Stimulated activated CD8-positive, alpha-beta memory T cell treated with anti-CD3 and anti-CD28 coated beads, Interleukin-7, amount 100 ng/mL, for 48 hours (primary cell): ENCODE results near the gene GPR37.

Experiments used
- DNase-seq, 2 donors: peaks; one replicate each; pipeline ENCODE4 v3.0.0-alpha.2; 2020; ENCODE audit warnings: low read depth in 1 of 2; ENCODE audit errors: extremely low read depth in 1 of 2

GPR37 gene

DNA sequence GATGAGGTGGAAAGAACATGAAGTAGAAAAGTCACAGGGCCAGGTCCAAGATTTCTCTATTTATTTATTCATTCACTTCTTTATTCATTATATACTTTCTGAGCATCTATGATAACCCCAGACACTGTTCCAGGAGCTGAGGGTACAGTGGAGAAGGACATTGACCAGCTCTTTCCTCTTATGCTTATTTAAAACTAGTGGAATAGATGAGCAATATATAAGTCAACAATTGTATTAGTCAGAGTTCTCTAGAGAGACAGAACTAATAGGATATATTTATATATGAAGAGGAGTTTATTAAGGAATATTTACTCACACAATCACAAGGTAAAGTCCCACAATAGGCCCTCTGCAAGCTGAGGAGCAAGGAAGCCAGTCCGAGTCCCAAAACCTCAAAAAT is 15.0 kb upstream of the GPR37 start:
- DNase-seq = no peak

DNA sequence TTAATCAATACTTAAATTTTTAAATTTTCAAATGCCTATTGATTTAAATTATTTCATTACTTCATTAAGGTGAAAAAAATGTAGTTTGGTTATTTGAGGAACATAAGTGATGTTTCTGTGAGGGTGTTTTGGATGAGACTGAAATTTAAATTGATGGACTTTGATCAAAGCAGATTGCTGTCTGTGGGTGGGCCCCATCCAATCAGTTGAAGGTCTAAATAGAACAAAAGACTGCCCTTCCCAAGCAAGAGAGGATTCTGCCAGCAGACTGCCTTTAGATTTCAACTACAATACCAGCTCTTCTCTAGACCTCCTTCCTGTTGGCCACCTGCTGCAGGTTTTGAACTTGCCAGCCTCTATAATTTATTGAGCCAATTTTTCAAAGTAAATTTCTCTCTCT is 14.5 kb upstream of the GPR37 start:
- no peak for DNase-seq

DNA sequence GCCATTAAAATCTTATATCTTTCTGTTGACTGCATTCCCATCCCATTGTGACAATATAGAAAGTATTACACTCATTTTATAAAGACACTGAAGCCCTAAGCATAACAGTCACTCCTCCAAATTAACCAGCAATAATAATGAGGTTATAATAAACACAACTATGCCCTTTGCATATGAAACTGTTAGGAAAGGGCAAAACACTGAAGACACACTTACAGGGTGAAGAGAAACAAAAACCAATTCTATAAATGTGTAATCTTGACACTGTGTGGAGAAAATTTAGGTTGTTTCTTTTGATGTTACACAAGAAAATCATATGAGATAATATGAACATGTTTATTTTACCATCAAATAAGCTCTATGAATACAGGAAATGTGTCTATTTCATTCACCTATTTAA is 14.0 kb upstream of the GPR37 start:
- no peak for DNase-seq

DNA sequence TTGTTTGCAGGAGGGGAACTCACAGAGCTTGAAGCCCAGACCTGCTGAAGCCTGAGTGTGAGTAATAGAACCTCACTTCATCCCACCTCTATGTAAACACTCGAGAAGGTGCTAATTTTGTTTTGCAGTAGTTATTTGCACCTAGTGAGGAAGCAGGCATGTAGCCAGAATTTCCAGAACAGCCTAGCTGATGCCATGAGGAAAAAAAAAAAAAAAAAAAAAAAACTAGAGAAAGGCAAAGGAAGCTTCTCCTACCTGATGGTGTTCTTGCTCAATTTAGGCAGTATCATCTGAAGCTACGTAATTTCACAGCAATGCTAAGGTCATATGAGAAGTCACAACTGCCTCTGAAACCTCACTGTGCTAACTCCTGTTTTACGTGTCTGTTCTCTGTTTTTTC is 13.6 kb upstream of the GPR37 start:
- no peak for DNase-seq

DNA sequence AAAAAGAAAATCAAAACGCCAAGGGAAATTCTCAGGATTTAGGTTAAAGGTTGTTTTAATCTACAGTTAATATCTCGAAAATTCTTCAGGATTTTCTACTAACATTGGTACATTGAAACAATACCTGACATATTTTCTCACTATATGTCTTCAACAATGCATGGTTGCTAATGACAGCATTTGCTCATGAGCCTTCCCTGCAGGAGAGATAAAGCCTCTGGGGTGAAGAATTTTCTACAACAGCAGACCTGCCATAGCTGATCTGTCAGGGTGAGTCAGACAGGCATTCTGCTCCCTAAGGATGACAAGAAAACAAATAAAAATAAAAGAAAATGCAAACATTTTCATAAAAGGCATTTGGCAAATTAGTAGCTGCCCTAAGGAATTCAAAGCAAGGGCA is 11.7 kb upstream of the GPR37 start:
- DNase-seq = no peak

DNA sequence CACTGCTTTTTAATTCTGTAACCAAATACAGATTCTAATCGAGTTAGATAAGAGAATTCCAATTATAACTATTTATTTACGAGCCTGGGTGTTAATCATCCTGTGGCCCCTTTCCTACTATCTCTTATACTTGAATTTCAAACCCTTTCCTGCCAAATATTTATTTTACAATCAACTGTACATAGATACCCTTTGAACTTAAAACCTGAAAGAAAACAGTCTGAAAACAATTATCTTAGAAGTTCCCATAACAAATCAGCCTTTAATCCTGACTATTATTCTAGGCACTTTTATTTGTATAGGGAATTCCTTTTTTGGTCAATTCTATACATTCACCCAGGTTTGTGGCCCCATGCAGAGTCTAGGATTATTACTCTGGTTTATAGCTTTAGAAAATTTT is 10.6 kb upstream of the GPR37 start:
- no peak for DNase-seq

DNA sequence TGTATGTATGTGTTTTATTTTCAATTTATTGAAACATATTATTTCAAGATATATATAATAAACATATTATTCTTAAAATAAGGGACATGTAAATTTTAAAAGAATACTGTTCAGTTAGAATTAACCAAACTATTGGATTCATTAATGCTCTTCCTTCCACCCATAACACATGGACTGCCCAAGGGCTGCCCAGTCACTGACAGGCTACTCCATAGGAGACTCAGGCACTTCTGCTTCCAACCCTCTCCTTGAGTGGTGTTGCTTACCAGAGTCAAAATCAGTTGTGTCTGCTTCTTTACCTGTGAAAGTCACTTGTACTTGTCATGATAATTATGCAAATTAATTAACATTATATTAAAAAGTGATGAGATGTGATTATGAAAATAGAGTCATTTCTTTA is 9.8 kb upstream of the GPR37 start:
- DNase-seq = no peak

DNA sequence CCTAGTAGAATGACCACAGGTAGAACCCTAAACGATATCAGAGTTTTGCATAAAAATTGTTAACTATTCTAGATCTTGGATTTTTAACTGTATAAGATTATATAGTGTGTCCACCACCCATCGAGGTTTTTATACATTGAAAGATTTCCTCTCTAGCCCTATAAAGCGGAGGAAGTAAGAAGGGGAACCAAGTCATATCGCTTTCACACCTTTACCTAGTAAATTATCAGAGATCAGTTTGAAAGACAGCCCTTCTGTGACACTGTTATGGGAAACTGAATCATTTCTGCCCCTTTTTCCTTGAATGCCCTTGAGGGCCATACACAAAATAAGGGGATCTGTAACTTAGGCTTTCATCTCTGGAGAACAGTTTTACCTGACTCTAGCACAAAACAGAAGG is 8.3 kb upstream of the GPR37 start:
- no peak for DNase-seq

DNA sequence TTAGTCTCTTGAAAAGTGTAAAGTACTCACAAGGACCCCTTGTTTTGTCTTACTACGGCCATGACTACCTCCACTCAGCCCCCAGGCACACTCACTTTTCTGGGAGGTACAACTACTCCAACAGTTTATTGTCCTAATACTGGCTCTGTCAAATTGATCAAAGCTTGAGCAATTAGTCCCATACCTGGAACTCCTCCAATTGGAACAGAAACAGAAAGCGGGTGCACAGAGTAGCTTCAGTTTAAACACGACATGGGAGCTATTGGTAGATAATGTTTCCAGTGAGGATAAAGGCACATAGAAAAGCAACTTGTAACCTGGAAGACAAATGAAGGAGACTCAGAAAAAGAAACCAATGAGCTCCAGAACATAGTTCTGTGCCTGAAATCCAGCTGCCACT is 7.7 kb upstream of the GPR37 start:
- no peak for DNase-seq

DNA sequence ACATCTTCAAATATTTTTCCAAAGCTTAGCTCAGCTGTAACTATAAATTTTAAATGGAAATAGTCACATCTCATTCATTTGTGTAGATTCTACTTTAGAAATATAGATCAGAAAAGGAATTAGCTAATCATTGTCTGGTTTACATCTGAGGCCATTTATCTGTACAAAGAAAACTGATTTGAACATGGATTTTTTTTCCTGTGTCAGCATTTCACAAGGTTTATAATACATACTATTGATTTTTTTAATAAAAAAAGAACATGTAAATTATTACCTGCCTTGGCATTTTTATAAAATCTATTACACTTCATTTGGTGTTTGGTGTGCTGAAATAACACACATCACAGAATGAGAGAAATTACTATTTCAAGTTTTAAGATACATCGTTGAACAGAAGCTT is 3.5 kb upstream of the GPR37 start:
- DNase-seq = no peak

DNA sequence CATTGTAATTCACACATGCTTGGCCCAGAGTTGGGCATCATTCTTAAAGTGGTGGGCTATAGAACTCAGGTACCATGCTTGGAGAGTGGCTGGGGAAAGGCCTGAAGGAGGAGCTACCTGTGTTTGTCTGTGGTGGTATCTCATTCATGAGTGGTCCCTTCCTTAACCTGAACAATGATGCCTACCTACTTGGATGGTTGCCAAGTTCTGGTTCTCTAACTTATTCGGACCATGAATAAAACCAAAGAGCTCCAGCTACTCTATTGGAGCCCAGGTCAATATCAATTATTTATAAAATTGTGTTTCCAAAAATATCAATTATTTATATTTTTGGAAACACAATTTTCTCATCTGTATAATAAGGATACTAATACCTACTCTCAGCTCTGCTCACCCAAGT is 2.9 kb upstream of the GPR37 start:
- DNase-seq = no peak

DNA sequence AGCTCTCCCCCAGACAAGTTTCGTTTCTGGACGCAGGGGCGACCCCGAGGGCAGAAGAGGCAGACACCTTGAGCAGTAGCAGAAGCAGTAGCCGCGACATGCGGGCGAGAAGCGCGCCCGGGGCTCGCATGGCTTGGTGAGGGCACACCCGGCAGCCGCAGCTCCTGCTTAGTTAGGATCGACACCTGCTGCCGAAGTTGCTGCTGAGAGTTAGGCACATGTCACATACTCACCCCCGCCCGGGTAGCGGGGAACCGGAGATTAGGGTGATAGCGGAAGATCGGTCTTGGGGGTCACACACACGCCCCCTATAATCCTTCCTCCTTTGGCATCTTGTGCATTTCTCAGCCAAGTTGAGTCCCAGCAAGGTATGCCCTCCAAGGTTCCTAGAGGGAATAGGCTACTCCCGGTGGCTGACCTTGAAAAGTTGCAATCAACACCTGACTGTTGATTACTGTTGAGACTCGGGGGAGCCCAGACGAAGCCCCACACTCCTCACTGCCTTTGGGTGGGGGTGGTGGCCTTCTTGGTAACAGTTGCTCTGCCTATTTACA is 668 bp downstream of the GPR37 start:
- no peak for DNase-seq

DNA sequence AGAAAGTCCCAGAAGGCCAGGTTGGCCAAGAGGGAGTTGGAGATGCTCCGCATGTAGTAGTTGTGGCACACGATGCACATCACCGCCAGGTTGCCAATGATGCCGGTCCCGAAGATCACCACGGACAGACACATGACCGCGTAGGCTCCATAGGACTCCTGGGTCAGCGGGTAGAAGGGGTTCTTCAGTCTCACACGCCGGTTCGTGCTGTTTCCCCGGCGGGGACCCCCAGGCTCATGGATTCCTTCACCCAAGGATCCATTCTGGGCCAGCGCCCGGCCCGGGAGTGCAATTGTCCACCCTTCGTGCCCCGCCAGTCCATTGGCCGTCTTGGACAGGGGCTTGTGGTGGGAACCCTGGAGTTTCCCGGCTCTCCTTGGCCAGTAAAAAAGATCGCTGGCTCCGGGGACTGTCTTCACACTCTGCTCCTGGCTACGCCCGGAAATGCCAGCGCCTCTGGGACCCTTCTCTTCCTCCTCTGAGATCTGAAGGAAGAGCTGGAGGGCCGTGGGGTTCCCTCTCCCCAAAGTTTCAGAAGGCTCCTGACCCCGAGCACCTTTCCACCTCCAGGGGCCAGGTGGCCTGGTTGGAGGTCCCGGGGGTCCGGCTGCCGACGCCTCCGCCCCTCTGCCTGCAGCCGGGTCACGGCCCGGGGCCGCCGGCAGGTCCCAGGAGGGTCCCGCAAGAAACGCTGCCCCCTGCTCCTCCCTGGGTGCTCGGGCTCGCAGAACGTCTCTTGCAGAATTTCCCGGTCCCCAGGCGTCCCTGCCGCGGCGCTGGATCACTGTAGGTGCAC is 1.3 kb downstream of the GPR37 start:
- no peak for DNase-seq

DNA sequence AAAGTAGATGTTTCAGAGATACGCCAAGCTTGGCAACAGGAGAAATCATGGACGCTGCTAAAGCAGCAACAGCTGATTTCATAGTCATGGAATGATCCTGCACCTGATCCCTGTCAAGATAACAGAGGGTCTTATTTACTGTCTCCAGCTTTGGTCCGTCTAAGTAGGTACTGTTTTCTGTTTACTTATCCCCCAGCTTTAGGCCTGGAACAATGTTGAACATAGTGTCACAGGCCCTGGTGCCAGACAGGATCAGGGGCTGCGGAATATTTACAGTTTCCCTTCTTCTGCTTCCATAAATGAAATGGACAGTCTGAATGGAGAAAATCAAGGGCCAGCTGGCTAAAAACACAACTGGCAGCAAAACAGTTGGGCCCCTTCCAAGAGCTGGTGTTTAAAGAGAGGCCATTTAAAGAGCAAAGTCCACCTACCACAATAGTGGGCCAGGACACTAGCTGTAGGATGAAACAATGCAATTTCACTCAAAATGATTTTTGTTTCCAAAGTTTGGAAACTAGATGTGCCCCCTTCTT is 2.9 kb downstream of the GPR37 start:
- no peak for DNase-seq

DNA sequence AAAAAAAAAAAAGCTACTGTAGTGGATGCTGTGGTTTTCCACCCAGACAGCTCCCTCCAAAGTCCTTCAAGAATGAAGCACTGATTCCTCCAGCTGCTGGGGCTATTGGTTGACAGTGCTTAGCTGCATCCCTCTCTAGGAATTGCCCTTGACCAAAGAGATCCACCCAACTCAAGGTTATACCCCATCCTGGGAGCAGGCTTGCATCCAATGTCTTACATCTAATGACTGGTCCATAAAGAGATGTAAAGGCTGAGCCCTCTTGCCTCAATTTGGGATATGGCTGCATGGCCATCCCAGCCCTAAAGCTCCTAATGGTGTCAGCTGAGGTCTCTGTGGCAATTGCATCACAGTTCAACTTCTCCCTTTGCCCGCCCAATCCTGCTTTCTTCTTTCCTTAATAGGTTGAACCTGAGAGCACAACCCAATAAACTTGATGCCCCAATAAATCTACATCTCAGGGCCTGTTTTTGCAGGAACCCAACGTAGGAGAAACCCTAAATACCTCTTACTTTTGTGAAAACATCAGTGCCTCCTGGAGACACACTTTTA is 4.4 kb downstream of the GPR37 start:
- DNase-seq = no peak

DNA sequence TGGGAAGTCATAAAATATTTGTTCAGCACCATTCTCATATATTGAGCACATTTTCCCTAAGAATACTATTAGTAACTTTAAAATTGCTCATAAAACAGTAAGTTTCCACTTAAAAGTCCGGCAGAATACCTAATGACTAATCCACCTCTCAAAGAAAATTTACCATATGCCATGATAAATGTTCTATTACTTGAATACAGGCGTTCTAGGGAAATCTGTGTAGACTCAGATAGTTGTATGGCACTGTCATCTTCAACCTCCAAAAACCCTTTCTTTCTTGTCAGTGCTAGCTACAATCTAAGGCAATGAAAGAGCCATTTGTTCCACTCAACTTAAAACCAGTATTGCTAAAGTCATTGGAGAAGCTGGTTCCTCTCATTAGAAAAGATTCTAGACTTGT is 7.3 kb downstream of the GPR37 start:
- no peak for DNase-seq

DNA sequence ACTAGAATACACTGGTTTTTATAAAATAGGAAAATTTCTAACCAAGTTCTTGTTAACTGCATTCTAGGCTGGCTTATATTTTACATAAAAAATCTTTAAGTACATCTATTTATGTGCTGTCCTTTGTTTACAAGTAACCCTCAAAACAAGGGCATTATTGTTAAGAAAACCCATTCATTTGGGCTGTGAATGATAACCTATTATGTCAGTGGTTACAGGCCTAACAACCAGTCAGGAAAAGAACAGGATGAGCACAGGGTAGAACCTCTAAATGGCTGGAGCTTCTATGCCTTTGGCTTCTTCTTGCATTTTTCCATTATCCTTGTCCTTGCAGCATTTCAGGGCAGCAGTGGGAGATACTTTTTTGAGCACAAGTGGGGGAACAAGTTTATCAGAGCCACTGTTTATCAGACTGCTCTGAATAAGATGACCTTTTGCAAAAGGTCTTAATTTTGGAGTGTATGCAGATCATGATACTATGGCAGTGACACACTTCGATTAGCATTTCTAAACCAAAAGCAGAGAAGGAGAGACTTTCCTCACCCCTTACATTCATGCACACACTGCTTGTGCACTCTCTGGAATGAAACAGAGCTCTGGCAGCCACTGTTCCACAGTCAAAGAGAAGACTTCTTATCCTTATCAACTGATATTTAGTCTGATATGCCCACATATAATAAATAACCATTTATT is 10.9 kb downstream of the GPR37 start:
- no peak for DNase-seq

DNA sequence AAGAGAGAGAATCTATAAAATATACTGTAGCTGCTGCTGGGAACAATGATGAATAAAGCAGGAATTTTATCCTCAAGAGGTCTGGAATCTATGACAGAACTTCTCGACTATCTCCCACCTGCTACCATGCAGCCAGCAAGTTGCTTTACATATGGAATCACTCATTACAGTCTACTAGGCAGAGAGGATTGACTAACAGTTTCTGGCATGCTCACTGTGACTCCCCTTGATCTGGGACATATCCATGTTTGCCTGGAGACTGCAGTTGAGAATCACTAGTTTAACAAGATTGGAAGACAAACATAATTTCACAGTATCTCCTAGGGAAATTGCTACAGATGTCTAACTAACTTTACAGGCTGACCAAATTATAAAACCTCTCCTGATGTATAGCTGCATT is 13.3 kb downstream of the GPR37 start:
- DNase-seq = no peak

DNA sequence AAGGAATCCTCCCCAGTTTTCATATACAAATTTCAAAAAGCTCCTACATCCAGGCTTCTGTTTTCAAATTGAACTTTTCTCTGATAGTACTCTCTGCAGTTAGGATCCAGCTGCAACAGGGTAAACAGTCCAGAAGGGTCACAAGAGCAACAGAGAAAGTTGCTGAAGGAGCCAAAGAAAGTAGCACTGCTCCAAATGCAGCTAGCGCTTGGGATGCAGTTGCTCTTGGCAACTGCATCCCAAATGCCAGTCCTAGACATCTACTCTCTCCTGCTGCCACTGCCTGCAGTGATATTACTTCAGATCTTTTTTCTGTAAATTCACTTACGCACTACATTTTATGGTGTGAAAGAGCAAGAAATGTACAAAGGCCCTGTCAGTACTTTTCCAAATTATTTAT is 14.6 kb downstream of the GPR37 start:
- DNase-seq = no peak

DNA sequence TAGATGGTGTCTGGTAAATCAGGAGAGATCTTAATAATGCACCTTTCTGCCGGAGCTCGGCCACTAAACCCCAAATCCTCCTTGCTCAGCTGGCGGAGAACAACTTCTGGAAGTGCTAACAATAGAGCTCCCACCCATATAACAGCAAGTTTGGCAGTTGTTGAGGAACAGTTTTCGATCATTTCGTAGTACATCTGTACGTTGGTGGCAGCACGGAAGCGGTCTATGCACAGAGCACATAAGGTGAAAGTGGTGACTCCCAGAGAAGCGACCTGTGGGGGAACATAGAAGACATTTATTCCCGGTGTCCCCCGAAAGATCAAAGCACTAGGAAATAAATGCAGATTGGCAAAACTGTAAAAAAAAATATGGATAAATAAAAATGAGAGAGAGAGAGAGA is 18.5 kb downstream of the GPR37 start:
- DNase-seq = no peak

DNA sequence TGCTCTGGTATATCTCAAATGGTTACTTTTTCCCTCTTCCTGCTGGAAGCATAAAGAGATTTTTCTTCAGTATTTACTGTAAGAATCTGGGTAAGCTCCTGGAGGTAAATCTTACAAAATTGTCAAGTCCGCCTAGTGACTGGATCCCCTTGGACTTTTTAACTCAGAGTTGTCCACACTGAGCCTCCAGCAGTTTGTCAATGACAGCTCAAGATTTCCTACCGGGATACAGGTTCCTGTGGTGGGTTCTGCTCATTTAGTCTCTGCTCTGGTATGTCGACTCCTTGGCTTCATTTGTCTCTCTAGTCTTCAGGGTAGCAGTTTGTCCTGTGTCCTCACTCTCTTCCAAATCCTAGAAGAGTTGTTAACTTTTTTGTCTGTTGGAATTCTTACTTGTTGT is 27.0 kb downstream of the GPR37 start:
- DNase-seq = no peak

DNA sequence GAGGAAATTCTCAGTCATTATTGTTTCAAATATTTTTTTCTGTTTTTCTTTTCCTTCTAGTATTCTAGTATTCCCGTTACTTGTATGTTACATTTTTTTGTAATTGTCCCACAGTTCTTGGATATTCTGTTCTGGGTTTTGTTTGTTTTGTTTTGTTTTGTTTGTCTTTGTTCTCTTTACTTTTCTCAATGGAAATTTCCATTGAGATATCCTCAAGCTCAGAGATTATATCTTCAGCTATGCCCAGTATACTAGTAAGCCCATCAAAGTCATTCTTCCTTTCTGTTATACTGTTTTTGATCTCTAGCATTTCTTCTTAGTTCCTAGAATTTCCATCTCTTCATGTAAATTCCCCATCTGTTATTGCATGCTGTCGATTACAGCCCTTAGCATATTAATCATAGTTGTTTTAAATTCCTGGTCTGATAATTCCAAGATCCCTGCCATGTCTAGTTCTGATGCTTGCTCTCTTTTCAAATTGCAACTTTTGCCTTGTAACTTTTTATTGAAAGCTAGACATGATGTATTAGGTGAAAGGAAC is 27.8 kb downstream of the GPR37 start:
- no peak for DNase-seq
